ENCODE results near the gene DMRT1. TPM values are rescaled to one million over a fixed set of nuclear protein-coding genes. Genes with fewer than 3 reads are reported as not detected.

DMRT1 gene
- total RNA-seq = not detected in 2 replicates

DNA sequence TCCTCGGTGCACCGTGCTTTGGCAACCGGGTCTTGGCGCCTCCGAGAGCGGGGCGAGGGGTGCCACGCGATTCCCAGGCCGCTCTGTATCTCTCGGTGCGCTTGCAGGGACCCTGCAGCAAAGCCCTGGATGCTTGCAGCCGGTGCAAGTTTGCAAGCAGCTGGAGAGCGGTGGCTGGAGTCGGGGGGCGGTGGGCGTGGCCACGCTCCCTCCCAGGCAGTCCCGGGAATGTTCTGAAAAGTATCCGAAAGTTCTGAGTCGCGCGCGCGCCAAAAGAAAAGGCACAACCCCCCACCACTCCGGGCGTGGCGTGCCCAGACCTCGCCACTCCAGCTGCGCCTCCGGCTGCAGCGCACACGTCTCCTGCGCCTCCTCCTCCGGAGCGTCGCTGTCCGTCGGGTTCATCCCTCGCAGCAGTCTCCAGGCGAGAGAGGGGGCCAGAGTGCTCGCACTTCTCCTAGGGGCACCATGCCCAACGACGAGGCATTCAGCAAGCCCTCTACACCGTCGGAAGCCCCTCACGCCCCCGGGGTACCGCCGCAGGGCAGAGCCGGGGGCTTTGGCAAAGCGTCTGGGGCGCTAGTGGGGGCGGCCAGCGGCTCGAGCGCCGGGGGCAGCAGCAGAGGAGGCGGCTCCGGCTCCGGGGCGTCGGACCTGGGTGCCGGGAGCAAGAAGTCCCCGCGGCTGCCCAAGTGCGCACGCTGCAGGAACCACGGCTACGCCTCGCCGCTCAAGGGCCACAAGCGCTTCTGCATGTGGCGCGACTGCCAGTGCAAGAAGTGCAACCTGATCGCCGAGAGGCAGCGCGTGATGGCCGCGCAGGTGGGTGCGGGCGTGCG, at the start of gene DMRT1:
Gene DMRT1, plus strand, starts transcription at position 327 of the 839 bp plus-strand sequence. Its CDS starts 142 bp downstream, at position 469.

GRCh38 chr9:976258-976942, 134.9 kb downstream of the DMRT1 start, which contains the start of gene DMRT3:
Gene DMRT3, plus strand, starts transcription at chr9:976655. Its CDS starts 347 bp downstream, at chr9:977002.

Other genes with a start within 250 kb of the DMRT1 start
- gene DMRT3, start 135.0 kb downstream of the DMRT1 start, total RNA-seq = not detected in 2 replicates
- gene DMRT2, start 208.7 kb downstream of the DMRT1 start, total RNA-seq = not detected in 2 replicates